Caco-2 (cell line): ENCODE measurements around the gene MAML2. TPM values are rescaled to one million over a fixed set of nuclear protein-coding genes. Genes with fewer than 3 reads are reported as not detected.
A peak's percentile ranks its signal among the peaks of the same experiment; 100 is the strongest.

ENCODE experiments used
- BruUV-seq: library from RNA; stranded (reverse); fragments of 400-500 nt; replicated peaks from 2 replicates; lab custom pipeline; 2021; lab: Mats Ljungman, UMichigan
- CTCF ChIA-PET: fragments of 300-600 bp; sonication (Branson Sonifier 250); formaldehyde crosslinking; loops from one replicate; lab custom pipeline; 2022; ENCODE audit warnings: antibody characterized with exemption; lab: Charles Lee
- POLR2A ChIA-PET: fragments of 300-600 bp; sonication (Branson Sonifier 250); formaldehyde crosslinking; loops from one replicate; lab custom pipeline; 2022; ENCODE audit warnings: antibody characterized with exemption; lab: Charles Lee
- DNase-seq, 2 experiments: peaks; one replicate each; pipeline versions ENCODE4 v3.0.0 to v3.0.0-alpha.2; 2020 to 2022
- H3K27me3 ChIP-seq: replicated peaks from 2 replicates; pipeline ENCODE4 v1.6.0; 2011; ENCODE audit warnings: low read length; ENCODE audit not compliant: control insufficient read depth, insufficient read depth
- H3K36me3 ChIP-seq: 2 replicates; pipeline ENCODE4 v1.5.1; 2011; ENCODE audit warnings: low read length; ENCODE audit not compliant: control insufficient read depth, insufficient read depth
- H3K4me1 ChIP-seq: fragments of 250-450 bp; sonication (Bioruptor Pico); 2 replicates; pipeline ENCODE4 v1.5.1; 2020; ENCODE audit warnings: mild to moderate bottlenecking
- H3K4me3 ChIP-seq: 2 replicates; pipeline ENCODE4 v1.5.1; 2011; ENCODE audit warnings: low read depth, mild to moderate bottlenecking, control low read depth, low read length
- H3K9me3 ChIP-seq: fragments of 250-450 bp; sonication (Bioruptor Pico); 2 replicates; pipeline ENCODE4 v1.5.1; 2020; ENCODE audit warnings: mild to moderate bottlenecking, moderate library complexity
- H3K27ac Mint-ChIP-seq: one replicate; pipeline ENCODE4 v1.8.0; 2022; ENCODE audit warnings: mixed read lengths; ENCODE audit not compliant: unreplicated experiment
- H3K27me3 Mint-ChIP-seq: one replicate; pipeline ENCODE4 v1.8.0; 2022; ENCODE audit warnings: mixed read lengths; ENCODE audit not compliant: insufficient read depth, unreplicated experiment
- H3K36me3 Mint-ChIP-seq: one replicate; pipeline ENCODE4 v1.8.0; 2022; ENCODE audit warnings: mild to moderate bottlenecking, mixed read lengths; ENCODE audit not compliant: insufficient read depth, unreplicated experiment
- H3K4me1 Mint-ChIP-seq: one replicate; pipeline ENCODE4 v1.8.0; 2022; ENCODE audit warnings: low read depth, mixed read lengths; ENCODE audit not compliant: unreplicated experiment
- H3K4me3 Mint-ChIP-seq: one replicate; pipeline ENCODE4 v1.8.0; 2022; ENCODE audit warnings: mild to moderate bottlenecking, moderate library complexity, mixed read lengths; ENCODE audit not compliant: unreplicated experiment
- H3K9me3 Mint-ChIP-seq: one replicate; pipeline ENCODE4 v1.8.0; 2022; ENCODE audit warnings: mixed read lengths; ENCODE audit not compliant: unreplicated experiment
- CTCF ChIP-seq, 2 experiments: fragments of 200-600 bp in 1 of 2; IDR thresholded peaks; 1 replicate in 1 of 2; 2 replicates in 1 of 2; pipeline versions ENCODE4 v1.5.1 to v1.8.0; 2011 to 2022; ENCODE audit warnings: antibody characterized with exemption in 1 of 2, control low read depth in 1 of 2, inconsistent platforms in 1 of 2, low read depth in 1 of 2, low read length in 1 of 2, mild to moderate bottlenecking in 1 of 2, moderate library complexity in 1 of 2; ENCODE audit not compliant: insufficient read depth in 1 of 2, severe bottlenecking in 1 of 2, unreplicated experiment in 1 of 2
- intact Hi-C: fragments of 100-400 bp; cut with micrococcal nuclease; formaldehyde crosslinking; loops from one replicate; pipeline ENCODE4 v1.10.0; 2022; ENCODE audit not compliant: unreplicated experiment
- total RNA-seq: library from RNA; stranded (reverse); gene quantifications from 2 replicates; pipeline ENCODE4 v1.2.3, GENCODE V29; 2022

MAML2 gene
- total RNA-seq, 1 experiment from 2014 or later, result 11.5 TPM

GRCh38 chr11:96333191-96333719 lies 9.7 kb downstream of the MAML2 start:
- H3K4me3 Mint-ChIP-seq, result no peak overlapping the region
- H3K4me1 Mint-ChIP-seq, result peaks cover 56% of the 10 kb centered on the region
- Histone ChIP-seq H3K27me3 (no peaks in the 10 kb centered on the region), H3K4me3 (no peak overlapping the region), H3K36me3 (no peaks in the 10 kb centered on the region), H3K9me3 (no peaks in the 10 kb centered on the region), H3K4me1 (peaks cover 62% of the 10 kb centered on the region)
- DNase-seq, result no peak
- TF ChIP-seq CTCF (IDR thresholded peaks at IDR 0.05; ENCODE audit: insufficient read depth in 1 of 2, low read depth in 1 of 2, low read length in 1 of 2, severe bottlenecking in 1 of 2, unreplicated experiment in 1 of 2), result no peak
- no peaks in the 10 kb centered on the region for H3K9me3 Mint-ChIP-seq
- peaks cover 5% of the 10 kb centered on the region for H3K36me3 Mint-ChIP-seq
- ChIA-PET POLR2A (no interaction called here), CTCF (interaction anchor here (2.3 kb wide), 1 partner anchor 10 kb away, joined by 41 read pairs; the partner anchor contains the start of gene MAML2)
- intact Hi-C loops, result no loop called here
- no peaks in the 10 kb centered on the region for H3K27me3 Mint-ChIP-seq
- no peak overlapping the region for H3K27ac Mint-ChIP-seq
- no TSS peak for BruUV-seq

- H3K27ac Mint-ChIP-seq, result peak overlapping the region; percentile 42
- Histone ChIP-seq H3K4me3 (no peak overlapping the region), H3K36me3 (no peaks in the 10 kb centered on the region), H3K27me3 (no peaks in the 10 kb centered on the region), H3K9me3 (no peaks in the 10 kb centered on the region), H3K4me1 (peaks cover 53% of the 10 kb centered on the region)
- peaks cover 5% of the 10 kb centered on the region for H3K36me3 Mint-ChIP-seq
- no TSS peak for BruUV-seq
- H3K9me3 Mint-ChIP-seq, result no peaks in the 10 kb centered on the region
- no peak for TF ChIP-seq CTCF (IDR thresholded peaks at IDR 0.05; ENCODE audit: insufficient read depth in 1 of 2, low read depth in 1 of 2, low read length in 1 of 2, severe bottlenecking in 1 of 2, unreplicated experiment in 1 of 2)
- no peak for DNase-seq
- H3K4me1 Mint-ChIP-seq, result peaks cover 46% of the 10 kb centered on the region
- ChIA-PET POLR2A (no interaction called here), CTCF (interaction anchor here (0.5 to 2.3 kb wide), 5 partner anchors 11 to 338 kb away, joined by 3 to 41 read pairs (median 3); partner anchors contain the start of genes CCDC82, JRKL and MAML2)
- no peaks in the 10 kb centered on the region for H3K27me3 Mint-ChIP-seq
- intact Hi-C loops, result no loop called here
- peak overlapping the region; percentile 17 for H3K4me3 Mint-ChIP-seq
These were observed 10.7 kb downstream of the MAML2 start for GRCh38 chr11:96332126-96332771.

- H3K9me3 ChIP-seq, result no peaks in the 10 kb centered on the region
- no peak overlapping the region for H3K4me3 ChIP-seq
- no peak overlapping the region for H3K4me3 Mint-ChIP-seq
- ChIA-PET POLR2A (no interaction called here), CTCF (interaction anchor here (0.8 to 2.3 kb wide), 2 partner anchors 11 to 276 kb away, joined by 5 to 41 read pairs; partner anchors contain the start of gene MAML2)
- H3K27me3 Mint-ChIP-seq, result no peaks in the 10 kb centered on the region
- no peaks in the 10 kb centered on the region for H3K36me3 ChIP-seq
- intact Hi-C loops, result no loop called here
- no peak for DNase-seq
- H3K4me1 Mint-ChIP-seq, result peaks cover 42% of the 10 kb centered on the region
- BruUV-seq, result no TSS peak
- peak overlapping the region; percentile 42 for H3K27ac Mint-ChIP-seq
- H3K36me3 Mint-ChIP-seq, result peaks cover 5% of the 10 kb centered on the region
- TF ChIP-seq CTCF (IDR thresholded peaks at IDR 0.05; ENCODE audit: insufficient read depth in 1 of 2, low read depth in 1 of 2, low read length in 1 of 2, severe bottlenecking in 1 of 2, unreplicated experiment in 1 of 2), result no peak
- peaks cover 48% of the 10 kb centered on the region for H3K4me1 ChIP-seq
- H3K9me3 Mint-ChIP-seq, result no peaks in the 10 kb centered on the region
- no peaks in the 10 kb centered on the region for H3K27me3 ChIP-seq
These were observed 11.3 kb downstream of the MAML2 start for GRCh38 chr11:96331699-96332116.
